AML-193 (cell line): ENCODE data around the gene CEP57L1.
"Not testable (repeated sequence)": the region's sequence is repeated elsewhere in the genome, so short reads cannot be mapped to it uniquely, and the experiment has no call there.

Experiments used
- DNase-seq, 2 experiments: peaks; one replicate each; lab custom pipeline; 2025; lab: John Stamatoyannopoulos, UW

CEP57L1 gene

GRCh38 chr6:109073344-109074132 lies 21.8 kb upstream of the CEP57L1 start:
- peak; percentile 81 to 90 for DNase-seq

GRCh38 chr6:109074133-109074415 lies 21.2 kb upstream of the CEP57L1 start:
- peak; percentile 23 to 37 for DNase-seq

- DNase-seq: no peak
Measured at GRCh38 chr6:109075934-109076333, 19.4 kb upstream of the CEP57L1 start.

- no peak for DNase-seq
Measured at GRCh38 chr6:109076377-109076776, 18.9 kb upstream of the CEP57L1 start.

GRCh38 chr6:109079981-109080380 lies 15.3 kb upstream of the CEP57L1 start:
- DNase-seq: no peak

- DNase-seq: no peak
Measured at GRCh38 chr6:109081026-109081425, 14.3 kb upstream of the CEP57L1 start.

GRCh38 chr6:109081516-109082187 lies 13.7 kb upstream of the CEP57L1 start:
- no peak for DNase-seq

GRCh38 chr6:109082188-109082577 lies 13.1 kb upstream of the CEP57L1 start:
- DNase-seq: peak; percentile 32 to 33

GRCh38 chr6:109083657-109084056 lies 11.7 kb upstream of the CEP57L1 start:
- no peak for DNase-seq

- DNase-seq: not testable (repeated sequence)
Measured at GRCh38 chr6:109084146-109084545, 11.2 kb upstream of the CEP57L1 start.

GRCh38 chr6:109087661-109088264 lies 7.5 kb upstream of the CEP57L1 start:
- no peak for DNase-seq

GRCh38 chr6:109088995-109089394 lies 6.3 kb upstream of the CEP57L1 start:
- DNase-seq: no peak

GRCh38 chr6:109091314-109092024 lies 3.8 kb upstream of the CEP57L1 start:
- no peak for DNase-seq

- no peak for DNase-seq
Measured at GRCh38 chr6:109092074-109092473, 3.2 kb upstream of the CEP57L1 start.

GRCh38 chr6:109093732-109094415 lies 1.4 kb upstream of the CEP57L1 start:
- DNase-seq: peak in 1 of 2 experiments; percentile 16

- DNase-seq: peak; percentile 85 to 90
Measured at GRCh38 chr6:109094416-109095035, 781 bp upstream of the CEP57L1 start, which contains the start of gene SESN1. SESN1 (minus strand) TSS chr6:109094846; CDS start chr6:109094073, 773 bp downstream.

- DNase-seq: peak in 1 of 2 experiments; percentile 55
Measured at GRCh38 chr6:109095835-109096084, 453 bp downstream of the CEP57L1 start.

- peak in 1 of 2 experiments; percentile 41 for DNase-seq
Measured at GRCh38 chr6:109096208-109096607, 901 bp downstream of the CEP57L1 start.

GRCh38 chr6:109097661-109098060 lies 2.4 kb downstream of the CEP57L1 start:
- DNase-seq: no peak

GRCh38 chr6:109102762-109103161 lies 7.5 kb downstream of the CEP57L1 start:
- DNase-seq: no peak

- DNase-seq: no peak
Measured at GRCh38 chr6:109103942-109104341, 8.6 kb downstream of the CEP57L1 start.

GRCh38 chr6:109104512-109104911 lies 9.2 kb downstream of the CEP57L1 start:
- no peak for DNase-seq
